HFF-Myc (cell line): ENCODE data around the gene HS3ST1.

Source experiments
- DNase-seq: peaks from one replicate; pipeline ENCODE4 v3.0.0-alpha.2; 2011; ENCODE audit warnings: low read depth; ENCODE audit errors: extremely low read depth
- H3K4me3 ChIP-seq: replicated peaks from 2 replicates; pipeline ENCODE4 v1.5.1; 2011; ENCODE audit warnings: low read depth, mild to moderate bottlenecking, control low read depth, low read length
- CTCF ChIP-seq: IDR thresholded peaks from 2 replicates; pipeline ENCODE4 v1.5.1; 2012; ENCODE audit warnings: mild to moderate bottlenecking, low read depth, low read length, control low read depth; ENCODE audit errors: missing control alignments

HS3ST1 gene

DNA sequence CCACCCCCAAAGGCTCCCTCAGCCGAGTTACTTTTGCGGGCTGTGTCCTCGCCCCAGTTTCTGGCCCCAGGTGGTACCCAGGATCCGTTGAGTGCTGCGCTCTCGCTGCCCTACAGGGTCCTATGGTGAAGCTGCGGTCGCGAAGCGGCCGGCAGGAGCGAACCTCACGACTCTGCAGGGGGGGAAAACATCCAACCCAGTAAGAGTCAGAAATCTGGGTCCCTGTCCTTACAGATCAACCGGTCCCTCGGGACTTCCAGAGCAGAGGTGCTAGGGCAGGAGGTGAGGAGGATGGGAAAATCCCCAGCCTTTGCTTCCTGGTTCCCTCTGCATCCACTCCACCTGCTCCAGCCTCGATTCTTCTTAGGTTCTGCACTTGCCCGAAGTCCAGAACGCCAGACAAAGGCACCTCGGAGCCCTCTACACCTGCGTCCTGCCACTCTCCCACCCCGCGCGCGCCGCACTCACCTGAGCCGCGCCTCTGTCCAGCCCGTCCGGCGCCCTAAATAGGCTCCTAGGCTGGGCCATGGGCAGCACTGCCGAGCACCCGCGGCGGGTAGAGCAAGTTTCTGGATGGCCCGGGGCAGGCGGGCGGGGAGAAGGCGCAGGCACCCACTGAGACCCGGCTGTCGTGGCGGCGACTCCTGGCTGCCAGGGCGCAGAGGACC is at the start of gene HS3ST1:
HS3ST1 (minus strand) TSS at position 664 of the 668 bp plus-strand sequence. CDS start 28,889 bp downstream, outside the sequence.
- TF ChIP-seq CTCF: no peak
- DNase-seq: no peak
- H3K4me3 ChIP-seq: no peak within 1 kb of the TSS

DNA sequence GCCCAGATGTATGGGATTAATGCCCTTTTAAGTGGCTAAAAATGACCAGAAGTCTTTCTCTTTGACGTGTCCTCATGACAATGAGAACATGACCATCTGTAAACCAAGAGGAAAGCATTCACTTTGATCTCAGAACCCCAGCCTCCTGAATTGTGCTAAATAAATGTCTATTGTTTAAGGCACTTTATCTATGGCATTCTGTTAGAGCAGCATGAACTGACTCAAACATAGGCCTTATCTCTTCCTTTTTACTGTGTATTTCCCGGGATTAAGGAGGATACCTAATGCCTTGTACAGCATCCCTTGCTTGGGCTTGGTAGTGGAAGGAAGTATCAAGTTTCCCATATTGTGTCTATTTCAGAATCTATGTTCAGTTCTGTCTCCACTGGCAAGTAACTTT is 47.2 kb upstream of the HS3ST1 start:
- H3K4me3 ChIP-seq: no peak overlapping the region
- no peak for TF ChIP-seq CTCF
- DNase-seq: no peak

- TF ChIP-seq CTCF: no peak
- H3K4me3 ChIP-seq: no peak overlapping the region
- DNase-seq: no peak
Observed at GRCh38 chr4:11474146-11474545, 45.5 kb upstream of the HS3ST1 start.

DNA sequence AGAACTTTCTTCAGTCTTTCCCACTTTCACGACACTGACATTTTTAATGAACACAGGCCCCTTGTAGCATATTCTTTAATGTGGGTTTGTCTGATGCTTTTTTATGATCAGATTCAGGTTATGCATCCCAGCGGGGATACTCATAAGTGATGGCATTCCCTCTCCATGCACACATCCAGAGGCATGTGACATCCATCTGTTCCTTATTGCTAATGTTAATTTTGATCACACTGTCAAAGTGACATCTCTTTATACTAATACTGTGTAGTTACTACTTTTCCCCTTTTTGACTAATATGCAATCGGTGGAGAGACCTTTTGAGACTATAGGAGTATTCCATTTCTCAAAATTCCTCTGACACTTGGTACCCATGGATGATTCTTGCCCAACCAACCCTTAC is 43.8 kb upstream of the HS3ST1 start:
- TF ChIP-seq CTCF: no peak
- no peak for DNase-seq
- H3K4me3 ChIP-seq: no peak overlapping the region

DNA sequence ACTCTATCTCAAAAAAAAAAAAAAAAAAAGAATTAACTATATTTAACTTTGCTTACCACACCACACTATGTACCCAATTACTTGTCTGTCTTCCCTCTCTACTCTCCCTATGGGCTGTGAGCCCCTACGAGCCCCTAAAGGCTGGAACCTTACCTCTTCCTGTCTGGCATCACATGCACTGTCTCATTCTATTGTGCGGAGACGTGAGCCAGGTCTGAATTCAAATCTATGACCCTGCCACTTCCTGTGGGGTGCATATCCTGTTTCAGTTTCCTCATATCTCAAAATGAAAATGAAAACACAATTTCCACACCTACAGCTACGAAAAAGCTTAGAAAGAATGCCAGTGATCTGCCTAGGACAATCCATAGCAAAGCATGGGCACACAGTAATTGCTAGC is 42.9 kb upstream of the HS3ST1 start:
- no peak for DNase-seq
- no peak for TF ChIP-seq CTCF
- no peak overlapping the region for H3K4me3 ChIP-seq

DNA sequence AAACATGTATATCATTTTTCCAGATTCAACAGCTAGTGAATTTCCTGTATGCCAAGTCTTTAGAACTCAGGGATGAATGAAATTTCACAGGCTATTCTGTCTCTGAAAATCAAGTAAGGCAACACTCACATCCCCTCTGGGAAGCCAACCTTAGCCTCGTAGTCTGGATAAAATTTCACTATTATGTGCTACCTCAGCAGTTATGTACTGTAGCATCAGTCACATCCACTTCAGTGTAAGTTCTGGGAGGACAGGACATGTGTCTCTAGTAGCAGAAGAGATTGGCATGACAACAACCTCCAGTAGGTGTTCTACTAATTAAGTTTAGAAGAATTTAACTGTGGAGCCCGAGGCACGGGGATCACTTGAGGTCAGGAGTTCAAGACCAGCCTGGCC is 42.4 kb upstream of the HS3ST1 start:
- no peak for TF ChIP-seq CTCF
- H3K4me3 ChIP-seq: no peak overlapping the region
- DNase-seq: no peak
